MCF 10A (cell line): Measurements from ENCODE around the gene ATP6V1C2. TPM values are rescaled to one million over a fixed set of nuclear protein-coding genes. Genes with fewer than 3 reads are reported as not detected.

Source experiments
- BruUV-seq: library from RNA; stranded (reverse); fragments of 400-500 nt; replicated peaks from 2 replicates; lab custom pipeline; 2021; lab: Mats Ljungman, UMichigan
- CTCF ChIA-PET: fragments of 300-600 bp; sonication (Branson Sonifier 250); formaldehyde crosslinking; extraction: SDS; loops from one replicate; lab custom pipeline; 2021; ENCODE audit warnings: antibody characterized with exemption, inconsistent platforms; lab: Yijun Ruan, JAX
- POLR2A ChIA-PET: fragments of 300-600, 350-650 bp; sonication (Branson Sonifier 250); formaldehyde crosslinking; extraction: SDS; loops from one replicate; lab custom pipeline; 2020; ENCODE audit warnings: antibody characterized with exemption, inconsistent platforms; lab: Yijun Ruan, JAX
- DNase-seq: peaks from one replicate; pipeline ENCODE4 v3.0.0-alpha.2; 2018; ENCODE audit not compliant: unreplicated experiment
- H3K27ac Mint-ChIP-seq: one replicate; pipeline ENCODE4 v1.8.0; 2022; ENCODE audit warnings: mild to moderate bottlenecking, low read depth, mixed read lengths; ENCODE audit not compliant: unreplicated experiment
- H3K27me3 Mint-ChIP-seq: one replicate; pipeline ENCODE4 v1.8.0; 2022; ENCODE audit warnings: mixed read lengths; ENCODE audit not compliant: insufficient read depth, unreplicated experiment
- H3K36me3 Mint-ChIP-seq: one replicate; pipeline ENCODE4 v1.8.0; 2022; ENCODE audit warnings: mild to moderate bottlenecking, moderate library complexity, mixed read lengths; ENCODE audit not compliant: insufficient read depth, unreplicated experiment
- H3K4me1 Mint-ChIP-seq: one replicate; pipeline ENCODE4 v1.8.0; 2022; ENCODE audit warnings: mixed read lengths; ENCODE audit not compliant: insufficient read depth, unreplicated experiment
- H3K4me3 Mint-ChIP-seq: one replicate; pipeline ENCODE4 v1.8.0; 2022; ENCODE audit warnings: mild to moderate bottlenecking, moderate library complexity, mixed read lengths; ENCODE audit not compliant: unreplicated experiment
- H3K9me3 Mint-ChIP-seq: one replicate; pipeline ENCODE4 v1.8.0; 2022; ENCODE audit warnings: mixed read lengths; ENCODE audit not compliant: unreplicated experiment
- intact Hi-C: fragments of 100-400 bp; cut with micrococcal nuclease; formaldehyde crosslinking; loops from 2 replicates; pipeline ENCODE4 v1.14.1; 2022
- total RNA-seq: library from RNA; stranded (reverse); gene quantifications from 2 replicates; pipeline ENCODE4 v1.2.3, GENCODE V29; 2022
- TF ChIP-seq, protein P1 (sequence below): fragments of 200-600 bp; IDR thresholded peaks from one replicate; pipeline ENCODE4 v1.8.0; 2022; ENCODE audit warnings: antibody characterized with exemption, mild to moderate bottlenecking; ENCODE audit not compliant: unreplicated experiment

Gene ATP6V1C2
- total RNA-seq, 1 experiment from 2014 or later: 0.19 TPM

DNA sequence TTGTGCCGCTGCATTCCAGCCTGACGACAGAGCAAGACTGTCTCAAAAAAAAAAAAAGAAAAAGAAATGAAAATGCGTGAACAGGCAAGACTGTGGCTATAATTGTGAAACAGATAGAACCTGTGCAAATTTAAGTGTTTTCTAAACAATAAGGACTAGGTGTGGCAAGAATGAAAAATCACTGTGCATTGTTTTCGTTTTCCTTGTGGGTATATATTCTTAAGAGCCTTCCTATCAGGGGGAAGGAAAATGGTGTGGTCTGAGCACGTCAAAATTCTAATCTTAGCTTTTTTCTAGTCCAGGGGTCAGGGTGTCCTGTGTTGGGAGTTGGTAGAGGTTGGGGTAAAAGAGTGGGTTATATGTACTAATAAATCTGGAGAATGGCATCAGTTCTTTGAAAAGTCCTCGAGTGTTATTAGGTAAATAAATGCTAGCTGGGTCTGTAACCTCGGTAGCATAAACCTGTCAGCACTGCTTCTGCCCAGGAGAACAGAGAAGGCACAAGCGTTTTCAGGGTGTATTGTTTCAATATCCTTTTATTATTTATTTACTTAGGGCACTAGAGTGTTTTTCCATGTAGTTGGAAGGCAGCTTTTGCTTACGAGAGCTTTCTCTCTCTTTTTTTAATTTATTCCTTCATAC lies 11.6 kb downstream of the ATP6V1C2 start:
- no TSS peak for BruUV-seq
- H3K36me3 Mint-ChIP-seq: no peaks in the 10 kb centered on the region
- no peak overlapping the region for H3K4me3 Mint-ChIP-seq
- no peak overlapping the region for H3K27ac Mint-ChIP-seq
- intact Hi-C loops: no loop called here
- no peak for DNase-seq
- TF ChIP-seq, protein P1, sequence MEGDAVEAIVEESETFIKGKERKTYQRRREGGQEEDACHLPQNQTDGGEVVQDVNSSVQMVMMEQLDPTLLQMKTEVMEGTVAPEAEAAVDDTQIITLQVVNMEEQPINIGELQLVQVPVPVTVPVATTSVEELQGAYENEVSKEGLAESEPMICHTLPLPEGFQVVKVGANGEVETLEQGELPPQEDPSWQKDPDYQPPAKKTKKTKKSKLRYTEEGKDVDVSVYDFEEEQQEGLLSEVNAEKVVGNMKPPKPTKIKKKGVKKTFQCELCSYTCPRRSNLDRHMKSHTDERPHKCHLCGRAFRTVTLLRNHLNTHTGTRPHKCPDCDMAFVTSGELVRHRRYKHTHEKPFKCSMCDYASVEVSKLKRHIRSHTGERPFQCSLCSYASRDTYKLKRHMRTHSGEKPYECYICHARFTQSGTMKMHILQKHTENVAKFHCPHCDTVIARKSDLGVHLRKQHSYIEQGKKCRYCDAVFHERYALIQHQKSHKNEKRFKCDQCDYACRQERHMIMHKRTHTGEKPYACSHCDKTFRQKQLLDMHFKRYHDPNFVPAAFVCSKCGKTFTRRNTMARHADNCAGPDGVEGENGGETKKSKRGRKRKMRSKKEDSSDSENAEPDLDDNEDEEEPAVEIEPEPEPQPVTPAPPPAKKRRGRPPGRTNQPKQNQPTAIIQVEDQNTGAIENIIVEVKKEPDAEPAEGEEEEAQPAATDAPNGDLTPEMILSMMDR: no peak
- no peaks in the 10 kb centered on the region for H3K27me3 Mint-ChIP-seq
- POLR2A ChIA-PET: no interaction called here
- CTCF ChIA-PET: interaction anchor here (0.5 to 0.6 kb wide), 2 partner anchors 45 to 56 kb away, joined by 3 read pairs; no protein-coding TSS in a partner anchor
- no peaks in the 10 kb centered on the region for H3K9me3 Mint-ChIP-seq
- peaks cover 5% of the 10 kb centered on the region for H3K4me1 Mint-ChIP-seq

- no peak for DNase-seq
- peaks cover 5% of the 10 kb centered on the region for H3K4me1 Mint-ChIP-seq
- ChIA-PET POLR2A (no interaction called here), CTCF (interaction anchor here (0.7 to 0.8 kb wide), 2 partner anchors 25 to 391 kb away, joined by 3 to 10 read pairs; no protein-coding TSS in a partner anchor)
- no peaks in the 10 kb centered on the region for H3K36me3 Mint-ChIP-seq
- no peak overlapping the region for H3K27ac Mint-ChIP-seq
- no peak overlapping the region for H3K4me3 Mint-ChIP-seq
- BruUV-seq: no TSS peak
- no peaks in the 10 kb centered on the region for H3K9me3 Mint-ChIP-seq
- TF ChIP-seq, protein P1: no peak
- no peaks in the 10 kb centered on the region for H3K27me3 Mint-ChIP-seq
- intact Hi-C loops: no loop called here
Observed at GRCh38 chr2:10733566-10733925, 12.1 kb downstream of the ATP6V1C2 start.

DNA sequence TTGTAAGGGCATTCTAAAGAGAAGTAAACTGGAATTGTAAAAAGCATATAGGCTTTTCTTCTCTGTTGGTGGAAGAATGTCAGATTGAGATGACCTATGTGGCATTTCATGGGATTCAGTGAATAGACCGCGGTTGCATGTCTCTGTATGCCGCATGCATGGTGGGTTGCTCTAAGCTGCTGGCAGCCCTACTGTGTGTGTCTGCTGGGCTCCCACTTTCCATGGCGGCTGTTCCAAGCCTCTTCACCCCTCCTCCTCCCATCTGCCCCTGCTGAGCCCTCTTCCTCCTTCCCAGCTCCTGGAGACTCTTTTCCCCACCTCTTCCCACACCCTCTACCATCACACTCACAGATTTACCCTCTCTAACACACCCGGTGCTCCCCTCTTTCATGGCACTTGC lies 12.6 kb downstream of the ATP6V1C2 start:
- no peak overlapping the region for H3K27ac Mint-ChIP-seq
- TF ChIP-seq, protein P1: no peak
- POLR2A ChIA-PET: no interaction called here
- BruUV-seq: no TSS peak
- DNase-seq: no peak
- no peak overlapping the region for H3K4me3 Mint-ChIP-seq
- no peaks in the 10 kb centered on the region for H3K36me3 Mint-ChIP-seq
- no peaks in the 10 kb centered on the region for H3K27me3 Mint-ChIP-seq
- no peaks in the 10 kb centered on the region for H3K9me3 Mint-ChIP-seq
- CTCF ChIA-PET: interaction anchor here (0.7 to 0.8 kb wide), 2 partner anchors 25 to 391 kb away, joined by 3 to 10 read pairs; no protein-coding TSS in a partner anchor
- intact Hi-C loops: no loop called here
- H3K4me1 Mint-ChIP-seq: peaks cover 5% of the 10 kb centered on the region

- TF ChIP-seq, protein P1: no peak
- DNase-seq: no peak
- no peak overlapping the region for H3K4me3 Mint-ChIP-seq
- H3K27ac Mint-ChIP-seq: no peak overlapping the region
- peaks cover under 1% of the 10 kb centered on the region for H3K4me1 Mint-ChIP-seq
- ChIA-PET CTCF (interaction anchor here (0.6 to 0.7 kb wide), 2 partner anchors 10 to 379 kb away, joined by 3 to 4 read pairs; no protein-coding TSS in a partner anchor), POLR2A (no interaction called here)
- no peaks in the 10 kb centered on the region for H3K9me3 Mint-ChIP-seq
- intact Hi-C loops: no loop called here
- no peaks in the 10 kb centered on the region for H3K36me3 Mint-ChIP-seq
- H3K27me3 Mint-ChIP-seq: no peaks in the 10 kb centered on the region
- no TSS peak for BruUV-seq
Observed at GRCh38 chr2:10738192-10738591, 16.8 kb downstream of the ATP6V1C2 start.
